GM18505 (cell line): ENCODE results near the gene ZNF592.
"Not testable (repeated sequence)": the region's sequence is repeated elsewhere in the genome, so short reads cannot be mapped to it uniquely, and the experiment has no call there.

Experiments used
- ATAC-seq: cut with Tn5 transposase; IDR thresholded peaks from one replicate; pipeline ENCODE4 v1.9.1; 2021; ENCODE audit not compliant: unreplicated experiment
- POLR2A ChIP-seq: IDR thresholded peaks from 4 replicates; pipeline ENCODE4 v1.6.1; 2011; ENCODE audit warnings: borderline replicate concordance; ENCODE audit not compliant: insufficient read depth, insufficient read length; ENCODE audit errors: extremely low read depth

Gene ZNF592

DNA sequence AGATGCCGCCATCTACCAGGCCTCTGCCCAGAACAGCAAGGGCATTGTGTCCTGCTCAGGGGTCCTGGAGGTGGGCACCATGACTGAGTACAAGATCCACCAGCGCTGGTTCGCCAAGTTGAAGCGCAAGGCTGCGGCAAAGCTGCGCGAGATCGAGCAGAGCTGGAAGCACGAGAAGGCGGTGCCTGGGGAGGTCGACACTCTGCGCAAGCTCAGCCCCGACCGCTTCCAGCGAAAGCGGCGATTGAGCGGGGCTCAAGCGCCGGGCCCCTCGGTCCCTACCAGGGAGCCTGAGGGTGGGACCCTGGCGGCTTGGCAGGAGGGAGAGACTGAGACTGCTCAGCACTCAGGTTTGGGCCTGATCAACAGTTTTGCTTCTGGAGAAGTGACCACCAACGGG, 91.3 kb downstream of the ZNF592 start:
- ATAC-seq, result no peak
- no peak for TF ChIP-seq POLR2A

DNA sequence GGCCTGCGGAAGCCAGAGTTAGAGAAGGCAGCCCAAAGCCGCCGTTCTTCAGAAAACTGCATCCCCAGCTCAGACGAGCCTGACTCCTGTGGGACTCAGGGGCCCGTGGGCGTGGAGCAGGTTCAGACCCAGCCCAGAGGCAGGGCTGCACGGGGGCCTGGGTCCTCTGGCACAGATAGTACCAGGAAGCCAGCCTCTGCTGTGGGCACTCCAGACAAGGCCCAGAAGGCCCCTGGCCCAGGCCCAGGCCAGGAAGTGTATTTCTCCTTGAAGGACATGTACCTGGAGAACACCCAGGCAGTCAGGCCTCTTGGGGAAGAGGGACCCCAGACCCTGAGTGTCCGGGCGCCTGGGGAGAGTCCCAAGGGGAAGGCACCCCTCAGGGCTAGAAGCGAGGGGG, 91.9 kb downstream of the ZNF592 start:
- no peak for TF ChIP-seq POLR2A
- ATAC-seq, result no peak

DNA sequence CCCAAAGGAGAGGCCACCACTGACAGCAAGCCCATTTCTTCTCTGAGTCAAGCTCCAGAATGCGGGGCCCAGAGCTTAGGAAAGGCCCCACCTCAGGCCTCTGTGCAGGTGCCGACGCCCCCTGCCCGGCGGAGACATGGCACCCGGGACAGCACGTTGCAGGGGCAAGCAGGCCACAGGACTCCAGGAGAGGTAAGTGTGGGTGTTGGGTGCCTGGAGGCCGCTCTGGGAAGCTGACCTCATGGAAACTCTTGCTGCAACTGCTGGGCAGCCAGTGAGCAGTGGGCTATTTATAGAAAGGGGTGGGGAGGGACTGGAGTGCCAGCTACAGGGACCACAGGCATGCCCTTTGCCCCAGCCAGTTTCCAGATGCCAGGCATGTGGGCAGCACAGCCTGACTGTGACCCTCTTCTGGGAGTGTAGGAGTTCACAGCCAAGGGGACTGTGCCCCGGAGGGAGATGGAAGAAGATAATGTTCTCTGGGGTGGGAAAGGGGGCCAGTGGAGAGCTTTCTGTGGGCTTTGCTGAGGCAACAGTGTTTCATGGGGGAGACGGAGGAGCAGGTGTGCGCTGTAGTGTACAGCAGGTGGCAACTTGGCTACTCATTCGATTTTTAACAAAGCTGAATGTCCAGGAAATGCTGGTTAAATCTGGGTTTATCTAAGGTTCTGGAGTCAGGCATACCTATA, 92.5 kb downstream of the ZNF592 start:
- no peak for ATAC-seq
- TF ChIP-seq POLR2A, result no peak

DNA sequence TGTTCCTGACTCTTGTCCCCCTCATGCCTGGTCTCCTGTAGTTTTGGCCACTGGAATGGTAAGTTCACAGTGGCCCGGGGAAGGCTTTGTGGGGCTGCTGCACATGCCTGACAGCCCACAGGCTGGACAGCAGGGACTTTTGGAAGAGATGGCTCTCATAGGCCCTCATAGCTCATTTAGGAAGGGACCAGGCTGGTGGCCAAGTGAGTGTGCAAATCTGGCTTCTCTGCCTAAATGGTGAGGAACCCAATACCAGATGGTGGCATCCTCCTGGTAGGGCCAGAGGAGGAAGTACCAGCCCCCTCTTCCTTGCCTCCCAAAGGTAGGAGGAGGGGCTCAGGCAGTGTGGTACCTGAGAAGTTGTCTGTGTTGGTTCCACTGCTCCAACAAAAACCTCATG, 94.4 kb downstream of the ZNF592 start:
- no peak for ATAC-seq

DNA sequence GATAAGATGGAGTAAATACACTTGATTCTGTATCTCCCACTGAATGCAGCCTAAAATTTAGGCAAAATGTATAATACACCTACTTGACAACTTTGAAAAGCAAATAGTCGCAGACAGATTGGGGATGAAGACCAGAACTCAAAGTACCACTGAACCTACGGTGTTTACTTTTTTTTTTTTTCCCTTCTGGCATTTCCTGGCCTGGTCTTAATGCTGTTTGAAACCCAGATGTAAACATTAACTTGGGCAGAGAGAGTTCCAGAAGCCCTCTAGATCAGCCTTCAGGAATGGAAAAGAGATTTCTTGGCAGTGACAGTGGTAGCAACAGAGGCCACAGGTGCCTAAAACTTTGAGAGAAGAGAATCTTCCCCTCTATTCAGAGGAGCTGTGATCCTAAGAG, 96.6 kb downstream of the ZNF592 start:
- no peak for ATAC-seq
- no peak for TF ChIP-seq POLR2A

More for the DNA sequence above, 94.4 kb downstream of the ZNF592 start:
- no peak for TF ChIP-seq POLR2A

DNA sequence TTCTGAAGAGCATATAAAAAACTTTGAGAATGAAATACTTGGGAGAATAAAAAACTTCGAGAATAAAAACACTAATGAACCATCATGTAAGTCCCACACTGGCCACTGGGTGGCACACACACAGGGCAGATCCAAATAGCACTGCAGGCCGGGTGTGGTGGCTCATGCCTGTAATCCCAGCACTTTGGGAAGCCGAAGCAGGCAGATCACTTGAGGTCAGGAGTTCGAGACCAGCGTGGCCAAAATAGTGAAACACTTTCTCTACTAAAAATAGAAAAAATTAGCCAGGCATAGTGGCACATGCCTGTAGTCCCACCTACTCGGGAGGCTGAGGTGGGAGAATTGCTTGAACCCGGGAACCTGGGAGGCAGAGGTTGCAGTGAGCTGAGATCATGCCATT, 97.2 kb downstream of the ZNF592 start:
- ATAC-seq, result not testable (repeated sequence)

DNA sequence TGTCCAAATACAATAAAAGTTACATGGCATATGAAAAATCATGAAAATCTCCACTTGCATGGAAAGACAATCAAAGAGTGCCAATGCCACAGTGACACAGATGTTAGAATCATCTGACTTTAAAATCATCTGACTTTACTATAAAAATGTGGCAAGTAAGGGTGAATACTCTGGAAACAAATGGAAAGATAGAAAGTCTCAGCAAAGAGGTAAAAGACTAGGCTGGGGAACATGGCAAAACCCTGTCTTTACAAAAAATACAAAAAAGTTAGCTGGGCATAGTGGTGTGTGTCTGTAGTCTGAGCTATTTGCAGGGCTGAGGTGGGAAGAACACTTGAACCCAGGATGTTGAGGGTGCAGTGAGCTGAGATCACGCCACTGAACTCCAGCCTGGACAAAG, 97.9 kb downstream of the ZNF592 start:
- ATAC-seq, result no peak
- no peak for TF ChIP-seq POLR2A

DNA sequence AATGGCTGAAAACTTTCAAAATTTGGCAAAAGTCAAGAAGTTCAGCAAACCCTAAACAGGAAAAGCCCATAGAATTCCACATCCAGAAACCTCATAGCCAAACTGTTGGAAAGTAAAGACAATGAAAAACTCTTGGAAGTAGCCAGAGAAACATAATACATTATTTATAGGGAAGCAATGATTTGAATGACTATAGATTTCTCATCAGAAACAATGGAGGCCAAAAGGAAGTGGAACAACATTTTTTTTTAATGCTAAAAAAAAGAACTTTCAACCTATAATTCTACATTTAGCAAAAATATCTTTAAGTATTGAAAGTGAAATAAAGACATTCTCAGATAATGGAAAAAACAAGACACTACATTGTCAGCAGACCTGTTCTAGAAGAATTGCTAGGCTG, 99.0 kb downstream of the ZNF592 start:
- ATAC-seq, result no peak
- no peak for TF ChIP-seq POLR2A

DNA sequence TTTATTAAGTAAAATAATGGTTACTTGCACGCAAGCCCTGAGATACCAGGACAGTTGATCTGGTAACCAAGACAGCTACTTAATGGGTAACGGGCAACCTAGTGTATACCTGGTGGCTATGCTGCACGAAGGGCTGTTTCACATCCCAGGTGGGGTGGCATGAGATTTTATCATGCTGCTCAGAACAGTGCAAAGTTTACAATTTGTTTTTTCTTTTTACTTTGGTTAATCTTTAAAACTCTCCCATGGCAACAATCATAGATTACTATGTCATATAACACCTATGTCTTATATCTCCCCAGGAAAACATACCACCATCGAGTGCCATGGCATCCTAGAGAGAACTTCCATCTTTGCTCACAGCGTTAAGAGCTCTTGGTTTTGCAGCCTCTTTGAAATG, 103.8 kb downstream of the ZNF592 start:
- TF ChIP-seq POLR2A, result no peak
- no peak for ATAC-seq

DNA sequence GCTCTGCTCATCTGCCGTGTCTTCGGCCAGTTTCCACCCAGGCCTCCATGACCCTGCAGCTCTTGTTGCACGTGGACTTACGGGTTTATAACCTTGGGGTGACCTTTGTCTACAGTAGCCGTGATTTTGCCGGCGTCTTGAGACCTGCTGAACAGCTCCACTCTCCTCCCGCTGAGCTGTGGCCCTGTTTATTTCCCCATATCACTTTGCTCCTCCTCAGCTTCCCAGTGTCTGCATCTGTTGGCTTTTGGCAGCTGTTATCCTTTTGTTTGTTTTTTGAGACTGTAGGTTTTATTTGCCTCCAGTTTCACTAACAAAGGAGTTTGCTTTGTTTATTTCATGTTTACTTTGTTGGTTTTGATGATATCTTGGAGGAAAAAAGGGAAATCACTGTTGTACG, 106.7 kb downstream of the ZNF592 start:
- TF ChIP-seq POLR2A, result no peak
- no peak for ATAC-seq

DNA sequence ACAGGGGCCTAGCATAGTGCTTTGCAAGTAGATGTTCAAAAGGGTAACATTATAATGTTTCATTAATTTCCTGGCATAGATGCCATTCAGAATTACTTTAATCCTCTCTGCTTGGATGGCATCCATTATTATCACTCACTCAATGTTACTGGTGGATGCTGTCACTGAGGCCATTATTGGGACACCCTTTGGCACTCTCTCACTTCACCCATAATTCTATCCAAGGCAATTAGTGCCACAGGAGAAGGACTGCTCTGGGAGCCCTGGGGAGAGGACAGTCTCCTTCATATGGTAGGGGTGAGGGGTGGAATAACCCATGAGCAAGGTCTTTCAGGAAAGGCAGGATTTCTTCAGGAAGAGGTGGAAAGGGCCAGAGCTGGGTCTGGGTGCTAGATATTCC, 107.4 kb downstream of the ZNF592 start:
- no peak for ATAC-seq
- TF ChIP-seq POLR2A, result no peak
